GM19193 (cell line): Measurements from ENCODE around the gene GPR180.

Experiments used
- POLR2A ChIP-seq: IDR thresholded peaks from 4 replicates; pipeline ENCODE4 v1.6.1; 2011; ENCODE audit not compliant: insufficient read depth, insufficient read length; ENCODE audit errors: extremely low read depth

The GPR180 gene

GRCh38 chr13:94613051-94613450 lies 11.4 kb downstream of the GPR180 start:
- TF ChIP-seq POLR2A: no peak

- no peak for TF ChIP-seq POLR2A
Measured at GRCh38 chr13:94617389-94618000, 15.8 kb downstream of the GPR180 start.

- TF ChIP-seq POLR2A: no peak
Measured at GRCh38 chr13:94620286-94620896, 18.7 kb downstream of the GPR180 start.

- no peak for TF ChIP-seq POLR2A
Measured at GRCh38 chr13:94622344-94622743, 20.7 kb downstream of the GPR180 start.

DNA sequence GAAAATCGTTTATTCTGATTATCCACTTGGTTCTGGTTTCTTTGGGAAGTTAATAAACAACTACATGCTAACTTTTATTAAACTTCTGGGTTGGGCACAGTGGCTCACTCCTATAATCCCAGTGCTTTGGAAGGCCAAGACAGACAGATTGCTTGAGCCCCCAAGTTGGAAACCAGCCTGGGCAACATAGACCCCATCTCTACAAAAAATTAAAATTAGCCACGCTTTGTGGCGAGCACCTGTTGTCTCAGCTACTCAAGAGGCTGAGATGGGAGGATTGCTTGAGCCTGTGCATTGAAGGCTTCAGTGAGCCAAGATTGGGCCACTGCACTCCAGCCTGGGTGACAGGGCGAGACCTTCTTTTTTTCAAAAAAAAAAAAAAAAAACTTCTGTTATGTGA lies 21.7 kb downstream of the GPR180 start:
- no peak for TF ChIP-seq POLR2A

- no peak for TF ChIP-seq POLR2A
Measured at GRCh38 chr13:94630858-94631257, 29.2 kb downstream of the GPR180 start.

DNA sequence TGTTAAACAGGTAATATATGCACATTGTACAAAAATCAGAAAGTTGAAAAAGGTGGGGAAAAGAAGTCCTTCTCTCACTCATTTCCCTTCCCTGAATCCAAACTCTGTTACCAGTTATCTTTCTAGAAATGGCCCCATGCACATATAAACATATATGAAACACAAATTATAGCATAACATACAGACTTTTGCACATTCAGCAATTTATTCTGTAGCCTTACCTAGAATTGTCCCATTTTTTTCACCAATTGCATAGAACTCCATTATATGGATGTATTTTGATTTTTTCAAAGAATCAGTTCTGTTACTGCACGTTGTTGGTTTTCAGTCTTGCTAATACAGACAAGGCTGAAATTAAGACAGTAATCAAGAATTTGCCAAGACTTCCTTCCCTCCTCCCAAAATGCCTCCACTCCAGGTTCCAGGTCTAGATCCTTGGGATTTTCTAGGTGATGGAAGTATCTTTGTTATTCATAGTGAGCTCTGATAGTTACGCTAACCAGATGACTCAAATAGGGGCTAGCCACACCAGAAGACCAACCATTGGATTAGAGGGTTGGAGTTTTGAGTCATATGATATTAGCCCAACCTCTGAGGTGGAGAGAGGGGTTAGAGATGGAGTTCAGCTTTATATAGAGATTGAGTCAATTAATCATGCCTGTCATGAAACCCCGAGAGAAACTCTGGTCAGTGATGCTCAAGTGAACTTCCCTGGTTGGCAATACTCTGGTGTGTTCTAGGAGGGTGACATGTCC lies 30.7 kb downstream of the GPR180 start:
- TF ChIP-seq POLR2A: no peak

GRCh38 chr13:94636942-94637578 lies 35.4 kb downstream of the GPR180 start:
- no peak for TF ChIP-seq POLR2A

DNA sequence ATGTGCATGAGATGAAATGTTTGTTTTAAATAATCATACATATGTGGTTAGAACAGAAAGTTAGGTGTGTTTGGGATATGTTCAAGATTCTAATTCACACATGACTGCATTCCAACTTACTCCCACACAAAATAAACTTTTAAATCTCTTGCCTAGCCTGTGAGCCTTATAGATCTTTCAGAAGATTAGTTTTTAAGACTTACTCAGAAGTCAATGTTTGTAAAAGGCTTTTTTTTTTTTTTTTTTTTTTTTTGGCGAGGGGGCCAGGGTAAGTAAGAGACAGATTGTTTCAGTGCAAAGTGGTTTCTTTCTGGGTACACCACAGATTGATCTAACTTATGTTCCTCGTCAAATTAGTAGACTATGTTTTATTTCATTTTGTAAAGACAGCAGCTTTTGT lies 39.1 kb downstream of the GPR180 start:
- TF ChIP-seq POLR2A: no peak

- no peak for TF ChIP-seq POLR2A
Measured at GRCh38 chr13:94641409-94641941, 39.8 kb downstream of the GPR180 start.

GRCh38 chr13:94646904-94647303 lies 45.2 kb downstream of the GPR180 start:
- TF ChIP-seq POLR2A: no peak

- TF ChIP-seq POLR2A: no peak
Measured at GRCh38 chr13:94656176-94656575, 54.5 kb downstream of the GPR180 start.

GRCh38 chr13:94656766-94657165 lies 55.1 kb downstream of the GPR180 start:
- no peak for TF ChIP-seq POLR2A

DNA sequence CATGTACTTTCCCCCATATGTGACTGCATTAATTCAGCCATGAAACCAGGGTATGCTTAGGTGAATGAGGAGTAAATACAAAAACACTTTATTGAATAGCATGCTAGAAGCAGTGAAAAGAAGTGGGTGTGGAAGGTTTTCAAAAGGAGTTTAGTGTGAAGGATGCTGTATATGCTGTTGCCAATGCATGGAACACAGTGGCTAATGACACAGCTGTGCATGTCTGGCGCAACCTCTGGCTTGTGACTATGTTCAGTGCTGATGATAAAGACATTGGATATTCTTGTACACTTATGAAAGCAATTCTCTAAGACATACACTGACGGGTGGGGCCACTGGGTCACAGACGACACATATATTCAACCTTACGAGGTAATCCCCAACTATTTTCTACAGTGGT lies 55.5 kb downstream of the GPR180 start:
- no peak for TF ChIP-seq POLR2A

DNA sequence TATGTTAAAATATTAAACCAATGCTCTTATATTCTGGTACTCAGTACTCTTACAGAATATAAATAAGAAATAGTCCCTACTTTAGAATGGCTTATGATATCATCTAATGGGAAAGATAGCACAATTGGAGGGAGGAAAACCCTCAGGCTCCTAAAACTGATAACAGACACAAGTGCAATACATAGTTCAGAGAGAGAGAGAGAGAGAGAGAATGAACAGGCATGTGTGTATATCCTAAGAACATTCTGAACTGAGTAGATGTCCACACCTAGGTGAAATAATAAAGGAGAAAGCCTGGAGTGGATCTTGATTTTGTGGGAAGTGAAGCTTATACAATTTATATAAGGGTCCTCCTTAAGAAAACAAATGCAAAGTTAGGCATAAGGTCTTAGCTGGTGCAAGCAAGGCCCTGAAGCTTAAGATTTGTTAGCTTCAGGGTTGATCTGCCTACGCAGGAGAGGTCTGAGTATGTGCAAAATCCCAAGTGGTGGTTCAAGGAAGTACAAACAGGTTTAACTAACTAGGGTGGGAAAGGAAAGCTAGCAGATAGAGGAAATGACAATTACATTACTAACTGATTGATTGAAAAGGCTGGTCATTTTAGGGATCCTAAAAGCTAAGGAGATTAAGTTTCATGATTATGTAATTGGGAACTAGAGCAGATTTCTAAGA lies 57.4 kb downstream of the GPR180 start:
- TF ChIP-seq POLR2A: no peak
